K562 (cell line): ENCODE measurements around the gene MAP2K6. TPM values are rescaled to one million over a fixed set of nuclear protein-coding genes. Genes with fewer than 3 reads are reported as not detected.

Source experiments
- ATAC-seq: fragments of 200-7000 bp; cut with Tn5 transposase; 3 replicates; pipeline ENCODE4 v1.9.1; 2020; ENCODE audit warnings: moderate library complexity
- BruUV-seq: library from RNA; stranded (reverse); fragments of 400-500 nt; replicated peaks from 2 replicates; lab custom pipeline; 2021; lab: Mats Ljungman, UMichigan
- CTCF ChIA-PET: fragments of 300-600 bp; formaldehyde crosslinking; extraction: SDS; loops from one replicate; lab custom pipeline; 2021; ENCODE audit warnings: low intra/inter-chr PET ratio; lab: Yijun Ruan, JAX
- POLR2A ChIA-PET: fragments of 300-600, 350-650 bp; sonication (Branson Sonifier 250); formaldehyde crosslinking; extraction: SDS; loops from one replicate; lab custom pipeline; 2021; ENCODE audit warnings: antibody characterized with exemption, inconsistent platforms; lab: Yijun Ruan, JAX
- DNase-seq, 4 experiments: peaks; one replicate each; pipeline versions ENCODE4 v3.0.0 to v3.0.0-alpha.2; 2011 to 2018; ENCODE audit warnings: low spot score in 3 of 4, mixed read lengths in 3 of 4; ENCODE audit errors: extremely low read depth in 1 of 4
- FAIRE-seq: peaks from 2 replicates; lab custom pipeline; 2011; peaks lifted over from hg19 to GRCh38; lab: Jason Lieb, UNC
- H2AFZ ChIP-seq: 2 replicates; pipeline ENCODE4 v1.6.0; 2011; ENCODE audit warnings: low read depth, low read length, control low read depth, inconsistent platforms
- H3K27ac ChIP-seq: fragments of 200-600 bp; 3 replicates; pipeline ENCODE4 v1.8.0; 2011; ENCODE audit warnings: low read depth, mild to moderate bottlenecking, control low read depth, inconsistent platforms, low read length, moderate library complexity, mixed read lengths; ENCODE audit errors: extremely low read depth
- H3K27me3 ChIP-seq, 2 experiments: fragments of 300-600 bp in 1 of 2; 2 replicates in 1 of 2; 3 replicates in 1 of 2; pipeline versions ENCODE4 v1.6.0 to v1.8.0; 2011; ENCODE audit warnings: inconsistent platforms in 2 of 2, low read length in 2 of 2, mild to moderate bottlenecking in 1 of 2, mixed read lengths in 1 of 2, moderate library complexity in 1 of 2; ENCODE audit not compliant: control insufficient read depth in 2 of 2, insufficient read depth in 2 of 2
- H3K36me3 ChIP-seq: fragments of 300-600 bp; 3 replicates; pipeline ENCODE4 v1.8.0; 2011; ENCODE audit warnings: mild to moderate bottlenecking, low read length, inconsistent platforms; ENCODE audit not compliant: control insufficient read depth, insufficient read depth
- H3K4me1 ChIP-seq, 2 experiments: fragments of 200-600 bp in 1 of 2; replicated peaks in 1 of 2; 2 replicates in 1 of 2; 3 replicates in 1 of 2; pipeline versions ENCODE4 v1.5.1 to v1.8.0; 2011; ENCODE audit warnings: inconsistent platforms in 2 of 2, low read length in 2 of 2, mild to moderate bottlenecking in 1 of 2, mixed read lengths in 1 of 2, moderate library complexity in 1 of 2; ENCODE audit not compliant: control insufficient read depth in 2 of 2, insufficient read depth in 2 of 2
- H3K4me2 ChIP-seq: 2 replicates; pipeline ENCODE4 v1.6.1; 2011; ENCODE audit warnings: low read length, control low read depth, inconsistent platforms, mixed read lengths; ENCODE audit not compliant: insufficient read depth
- H3K4me3 ChIP-seq: fragments of 200-600 bp; sonication (generic), shearing (Covaris generic); 2 replicates; pipeline ENCODE4 v1.5.1; 2016; ENCODE audit warnings: control low read depth, inconsistent platforms
- H3K79me2 ChIP-seq: fragments of 200-600 bp; 3 replicates; pipeline ENCODE4 v1.8.0; 2011; ENCODE audit warnings: low read length, inconsistent platforms; ENCODE audit not compliant: control insufficient read depth, insufficient read depth
- H3K9ac ChIP-seq, 2 experiments: 2 replicates each; pipeline versions ENCODE4 v1.6.0 to v1.6.1; 2011; ENCODE audit warnings: low read depth in 2 of 2, low read length in 2 of 2, control low read depth in 1 of 2, inconsistent platforms in 1 of 2, mild to moderate bottlenecking in 1 of 2, mixed read lengths in 1 of 2; ENCODE audit not compliant: insufficient read depth in 1 of 2
- H3K9me1 ChIP-seq: one replicate; pipeline ENCODE4 v1.6.0; 2011; ENCODE audit warnings: inconsistent platforms, mild to moderate bottlenecking, low read length, moderate library complexity; ENCODE audit not compliant: control insufficient read depth, insufficient read depth
- H3K9me3 ChIP-seq: replicated peaks from 2 replicates; pipeline ENCODE4 v1.5.1; 2011; ENCODE audit warnings: low read depth, low read length, inconsistent platforms; ENCODE audit not compliant: control insufficient read depth, insufficient read depth
- H4K20me1 ChIP-seq: replicated peaks from 2 replicates; pipeline ENCODE4 v1.6.1; 2011; ENCODE audit warnings: low read length, inconsistent platforms, mixed read lengths; ENCODE audit not compliant: control insufficient read depth, insufficient read depth
- MEF2A ChIP-seq: IDR thresholded peaks from 2 replicates; pipeline ENCODE4 v1.6.1; 2011; ENCODE audit warnings: low read depth, mild to moderate bottlenecking, low read length, moderate library complexity; ENCODE audit not compliant: control insufficient read depth
- POLR2G ChIP-seq: fragments of 200-400 bp; formaldehyde crosslinking; IDR thresholded peaks from 2 replicates; pipeline ENCODE4 v1.6.1; 2017; ENCODE audit warnings: low read depth, mild to moderate bottlenecking, antibody characterized with exemption, low read length, moderate library complexity
- PTRF ChIP-seq: fragments of 450-650 bp; IDR thresholded peaks from 2 replicates; pipeline ENCODE4 v1.6.1; 2016; ENCODE audit warnings: mild to moderate bottlenecking, missing genetic modification characterization, missing compliant biosample characterization
- ZBTB40 ChIP-seq, 2 experiments: fragments of 450-650 bp in 1 of 2; sonication (generic) in 1 of 2; formaldehyde crosslinking in 1 of 2; IDR thresholded peaks; 2 replicates each; pipeline versions ENCODE4 v1.7.1 to v1.9.0; 2016 to 2022; ENCODE audit warnings: inconsistent platforms in 1 of 2, mild to moderate bottlenecking in 1 of 2, missing genetic modification reagents in 1 of 2
- ZNF586 ChIP-seq: fragments of 450-650 bp; formaldehyde crosslinking; conservative IDR thresholded peaks from 2 replicates; pipeline ENCODE4 v1.4.0; 2020; ENCODE audit warnings: mild to moderate bottlenecking, moderate library complexity
- WGBS: fragments of 100-300 bp; shearing (Covaris generic); methylation state at CpG from one replicate; pipeline ENCODE4 v1.1.6; 2016; ENCODE audit warnings: low coverage, mixed read lengths; ENCODE audit not compliant: insufficient coverage; ENCODE audit errors: missing lambda C conversion rate; 5-methylcytosine and 5-hydroxymethylcytosine counted together
- in situ Hi-C: fragments of 300-500 bp; cut with MboI; formaldehyde crosslinking; loops from 4 replicates; pipeline ENCODE4 v1.15.0; 2018; ENCODE audit warnings: inconsistent platforms, mixed read lengths
- intact Hi-C: fragments of 100-400 bp; cut with micrococcal nuclease; formaldehyde crosslinking; loops from 2 replicates; pipeline ENCODE4 v1.14.2; 2022
- polyA plus RNA-seq, 8 experiments: library from polyadenylated mRNA; depleted of rRNA in 4 of 8; stranded (reverse) in 5 of 8; unstranded in 3 of 8; fragments of >200 nt; fragmentation: Nextera tagmentation in 2 of 8; fragmentation: Illumina TruSeq in 1 of 8; extraction: Ambion mirVana in 2 of 8; extraction: Trizol in 1 of 8; gene quantifications; 2 replicates each; pipeline versions ENCODE4 v1.2.1 to v1.2.3, GENCODE V29; 2011 to 2014; ENCODE audit warnings: inconsistent platforms in 1 of 8, missing spikeins in 1 of 8
- total RNA-seq, 7 experiments: library from RNA; depleted of rRNA in 6 of 7; stranded (reverse); fragments of >200 nt in 6 of 7; fragmentation: Illumina TruSeq in 2 of 7; extraction: Trizol in 2 of 7; gene quantifications; 2 replicates each; pipeline versions ENCODE4 v1.2.1 to v1.2.3, GENCODE V29; 2011 to 2021; ENCODE audit warnings: low replicate concordance in 1 of 7

Gene MAP2K6
- total and polyA plus RNA-seq, 9 of the 15 experiments (the other 6 are each of a cell fraction or from before 2014, with no cell fraction given), result 0.07 to 0.13 TPM; not detected in 7

GRCh38 chr17:69404399-69404798, 10.1 kb upstream of the MAP2K6 start (continued):
- TF ChIP-seq POLR2G, result no peak
- TF ChIP-seq ZNF586 (CRISPR knock-in tag), result no peak
- no peak for TF ChIP-seq PTRF (tag)

- in situ Hi-C loops, result no loop called here
- no peaks in the 10 kb centered on the region for H3K4me1 ChIP-seq
- no peak overlapping the region for H3K4me3 ChIP-seq
- no peak for ATAC-seq
- BruUV-seq, result no TSS peak
- TF ChIP-seq MEF2A (no peak), ZBTB40 (IDR thresholded peaks at IDR 0.05) (peak; percentile 33; the same call in 1 of the 2 replicates), ZBTB40 (CRISPR knock-in tag; IDR thresholded peaks at IDR 0.05) (no peak)
- no peak overlapping the region for H3K4me2 ChIP-seq
- no peaks in the 10 kb centered on the region for H4K20me1 ChIP-seq
- 0% methylated on average over 4 of the region's 5 CpGs for WGBS
- intact Hi-C loops, result no loop called here
- H3K9me3 ChIP-seq, result no peaks in the 10 kb centered on the region
- no peaks in the 10 kb centered on the region for H3K27me3 ChIP-seq
- no peaks in the 10 kb centered on the region for H3K36me3 ChIP-seq
- no peaks in the 10 kb centered on the region for H3K9me1 ChIP-seq
- ChIA-PET POLR2A (no interaction called here), CTCF (no interaction called here)
- no peak overlapping the region for H2AFZ ChIP-seq
- FAIRE-seq, result no peak
- no peak overlapping the region for H3K27ac ChIP-seq
- DNase-seq, result no peak
- no peak overlapping the region for H3K9ac ChIP-seq
- H3K79me2 ChIP-seq, result no peaks in the 10 kb centered on the region
These were observed 9.4 kb upstream of the MAP2K6 start for GRCh38 chr17:69405096-69405495.
